GM18858 (cell line): ENCODE results near the gene PRXL2C.
"Not testable (repeated sequence)": the region's sequence is repeated elsewhere in the genome, so short reads cannot be mapped to it uniquely, and the experiment has no call there.

Experiments
- ATAC-seq: cut with Tn5 transposase; IDR thresholded peaks from one replicate; pipeline ENCODE4 v1.9.1; 2021; ENCODE audit not compliant: unreplicated experiment

PRXL2C gene

DNA sequence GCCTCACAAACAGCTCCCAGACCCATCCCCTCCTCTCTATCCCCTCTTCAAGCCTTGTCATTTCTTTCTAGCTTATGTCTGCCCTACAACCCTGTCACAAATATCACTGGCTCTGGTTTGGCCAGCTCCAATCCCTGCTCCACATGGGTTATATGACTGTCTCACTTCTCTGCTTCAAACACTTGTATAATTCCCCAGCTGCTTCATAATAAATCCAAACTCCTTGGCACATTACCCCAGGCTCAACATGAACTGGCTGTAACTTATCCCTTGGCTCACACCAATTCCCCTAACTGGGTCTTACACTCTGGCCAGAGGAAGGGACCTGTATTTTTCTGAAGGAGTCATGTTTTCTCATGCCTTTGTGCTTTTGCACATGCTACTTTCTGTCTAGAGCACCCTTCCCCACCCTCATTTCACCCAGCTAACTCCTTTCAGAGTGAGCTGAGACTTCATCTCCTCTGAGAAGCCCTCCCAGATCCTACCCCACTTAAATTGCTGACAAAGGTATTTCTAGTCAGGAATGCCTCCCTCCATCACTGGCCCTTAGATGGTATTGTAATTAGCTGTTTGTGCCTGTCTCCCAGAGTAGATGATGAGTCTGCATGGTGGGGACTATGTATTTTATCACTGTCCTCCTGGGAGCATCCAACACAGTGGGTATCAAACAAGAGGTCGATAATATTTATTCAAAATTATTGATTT lies 5.3 kb downstream of the PRXL2C start:
- no peak for ATAC-seq

DNA sequence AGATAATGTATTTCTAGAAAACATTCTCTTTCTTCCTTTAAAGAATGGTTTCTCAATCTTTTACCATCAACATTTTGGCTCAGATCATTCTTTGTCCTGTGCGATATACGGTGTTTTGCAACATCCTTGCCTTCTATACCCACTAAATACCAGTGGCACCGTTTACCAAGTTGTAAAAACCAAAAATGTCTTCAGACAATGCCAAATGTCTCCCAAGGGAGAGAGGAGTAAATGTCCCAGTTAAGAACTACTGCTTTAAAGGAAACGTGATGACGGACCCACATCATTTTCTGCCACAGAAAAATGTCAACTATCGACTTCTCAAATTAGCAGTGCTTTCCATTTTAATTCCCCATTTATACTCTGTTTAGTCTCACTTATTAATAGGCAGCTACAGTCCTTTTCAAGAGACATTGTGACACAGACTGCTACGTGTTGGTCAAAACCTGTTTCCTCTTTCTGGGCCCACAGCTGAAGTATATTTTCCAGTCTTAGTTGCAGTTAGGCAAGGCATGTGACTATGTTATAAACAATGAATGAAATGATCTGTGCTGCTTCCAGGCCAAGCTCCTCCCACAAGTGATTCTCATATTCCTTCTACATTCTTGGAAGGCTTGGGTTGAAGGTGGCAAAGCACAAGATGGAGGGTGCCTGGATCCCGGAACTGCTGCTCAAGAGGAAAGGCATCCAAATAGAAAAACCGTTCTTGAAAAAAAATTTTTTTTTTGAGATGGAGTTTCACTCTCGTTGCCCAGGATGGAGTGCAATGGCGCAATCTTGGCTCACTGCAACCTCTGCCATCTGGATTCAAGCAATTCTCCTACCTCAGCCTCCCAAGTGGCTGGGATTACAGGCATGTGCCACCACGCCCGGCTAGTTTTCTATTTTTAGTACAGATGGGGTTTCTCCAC lies 8.8 kb downstream of the PRXL2C start:
- ATAC-seq = no peak

DNA sequence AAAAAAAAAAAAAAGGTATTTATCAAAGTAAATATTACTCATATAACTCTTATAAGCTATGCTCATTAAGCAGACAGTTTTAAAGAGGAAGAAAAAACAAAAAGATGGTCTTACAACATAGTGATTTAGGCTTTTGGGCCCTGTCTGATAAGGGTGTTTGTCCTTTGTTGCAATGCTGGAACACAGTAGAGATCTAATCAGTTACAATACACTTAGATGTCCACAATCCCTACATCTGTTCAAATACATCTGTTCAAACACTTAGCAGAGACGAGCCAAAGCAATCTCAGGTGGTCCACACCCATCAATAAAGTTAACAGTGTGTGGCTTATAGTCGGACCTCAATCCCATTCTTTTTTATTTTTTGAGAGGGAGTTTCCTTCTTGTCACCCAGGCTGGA lies 11.0 kb downstream of the PRXL2C start:
- no peak for ATAC-seq

DNA sequence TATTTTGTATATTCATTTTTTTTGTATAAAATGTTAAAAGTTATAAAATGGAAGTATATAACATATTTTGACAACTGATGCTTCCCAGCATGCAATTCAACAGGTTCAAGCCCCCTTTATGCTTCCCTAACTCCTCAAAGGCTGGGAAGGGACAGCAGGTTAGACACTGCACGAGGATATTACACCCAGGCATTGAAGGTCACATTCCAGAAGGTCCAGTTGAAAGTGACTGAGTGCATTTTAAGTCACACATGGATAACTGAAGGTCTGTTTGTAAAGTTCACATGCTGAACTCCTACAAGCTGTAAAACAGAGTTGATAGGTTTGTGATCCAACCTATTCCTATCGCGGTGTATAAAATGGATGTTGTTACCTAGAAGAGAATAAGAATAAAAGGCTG lies 13.6 kb downstream of the PRXL2C start:
- ATAC-seq = no peak

DNA sequence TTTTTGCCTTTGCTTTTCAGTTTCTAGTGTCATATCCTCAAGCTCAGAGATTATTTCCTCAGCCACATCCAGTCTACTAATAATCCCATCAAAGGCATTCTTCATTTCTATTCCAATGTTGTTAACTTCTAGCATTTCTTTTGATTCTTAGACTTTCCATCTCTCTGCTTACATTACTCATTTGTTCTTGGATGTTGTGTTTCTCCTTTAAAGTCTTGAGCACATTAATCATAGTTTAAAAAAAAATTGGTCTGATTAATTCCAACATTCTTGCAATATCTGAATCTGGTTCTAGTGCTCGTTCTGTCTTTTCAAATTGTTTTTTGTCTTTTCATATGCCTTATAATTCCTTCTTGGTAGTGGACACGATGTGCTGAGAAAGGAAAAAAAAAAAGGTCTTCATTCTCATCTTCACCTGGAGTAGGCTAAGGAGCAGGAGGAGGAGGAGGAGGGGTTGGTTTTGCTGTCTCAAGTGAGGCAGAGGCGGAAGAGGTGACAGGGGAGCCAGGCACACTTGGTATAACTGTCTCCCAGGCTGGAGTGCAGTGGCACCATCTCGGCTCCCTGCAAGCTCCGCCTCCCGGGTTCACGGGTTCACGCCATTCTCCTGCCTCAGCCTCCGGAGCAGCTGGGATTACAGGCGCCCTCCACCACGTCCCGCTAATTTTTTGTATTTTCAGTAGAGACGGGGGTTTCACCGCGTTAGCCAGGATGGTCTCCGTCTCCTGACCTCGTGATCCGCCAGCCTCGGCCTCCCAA lies 16.3 kb downstream of the PRXL2C start:
- ATAC-seq = no peak

- no peak for ATAC-seq
These were observed 18.7 kb downstream of the PRXL2C start for GRCh38 chr9:96636368-96636767.

GRCh38 chr9:96633579-96633978 lies 21.5 kb downstream of the PRXL2C start:
- not testable (repeated sequence) for ATAC-seq

GRCh38 chr9:96626912-96627311 lies 28.2 kb downstream of the PRXL2C start:
- no peak for ATAC-seq

- ATAC-seq = no peak
These were observed 33.5 kb downstream of the PRXL2C start for GRCh38 chr9:96621618-96622017.

- no peak for ATAC-seq
These were observed 34.3 kb downstream of the PRXL2C start for GRCh38 chr9:96620832-96621269.

DNA sequence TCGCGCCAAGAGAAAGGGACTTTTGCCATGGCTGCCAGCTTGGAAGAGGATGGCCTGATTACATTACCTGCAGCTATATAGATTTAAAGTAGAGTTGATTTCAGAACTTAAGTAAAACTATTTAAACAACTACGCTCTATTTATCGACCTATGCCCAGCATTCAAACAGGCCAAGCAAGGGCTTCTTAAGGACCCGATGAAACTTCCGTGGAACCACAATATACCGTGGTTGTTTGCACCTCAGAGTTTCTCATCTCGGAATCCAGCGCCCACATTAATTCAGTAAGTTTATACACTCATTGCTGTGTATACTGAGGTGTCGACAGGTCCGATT lies 35.0 kb downstream of the PRXL2C start:
- ATAC-seq = no peak

GRCh38 chr9:96619491-96620180 lies 35.5 kb downstream of the PRXL2C start, which contains the start of gene CDC14B:
TSS of gene CDC14B (minus strand) at chr9:96619843. CDS start at chr9:96619378, 465 bp downstream.
- no peak for ATAC-seq

DNA sequence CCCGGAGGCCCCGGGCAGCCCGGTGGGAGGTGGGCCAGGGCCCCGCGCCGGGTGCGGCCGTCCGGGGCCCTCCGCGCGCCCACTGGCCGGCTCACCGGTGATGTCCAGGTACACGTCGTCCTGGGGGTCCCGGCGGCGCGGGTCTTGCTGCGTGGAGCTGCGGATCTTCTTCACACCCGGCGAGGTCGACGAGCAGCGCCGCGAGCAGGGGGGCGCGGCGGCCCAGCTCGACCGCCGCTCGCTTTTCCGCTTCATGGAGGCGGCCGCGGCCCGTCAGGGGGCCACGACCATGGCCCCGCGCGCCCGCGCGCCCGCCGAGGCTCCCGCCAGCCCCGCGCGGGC lies 36.0 kb downstream of the PRXL2C start:
- ATAC-seq = no peak

- no peak for ATAC-seq
These were observed 36.7 kb downstream of the PRXL2C start for GRCh38 chr9:96618209-96619123.

GRCh38 chr9:96617439-96618185 lies 37.5 kb downstream of the PRXL2C start:
- ATAC-seq = no peak

- ATAC-seq = no peak
These were observed 38.2 kb downstream of the PRXL2C start for GRCh38 chr9:96616817-96617438.

DNA sequence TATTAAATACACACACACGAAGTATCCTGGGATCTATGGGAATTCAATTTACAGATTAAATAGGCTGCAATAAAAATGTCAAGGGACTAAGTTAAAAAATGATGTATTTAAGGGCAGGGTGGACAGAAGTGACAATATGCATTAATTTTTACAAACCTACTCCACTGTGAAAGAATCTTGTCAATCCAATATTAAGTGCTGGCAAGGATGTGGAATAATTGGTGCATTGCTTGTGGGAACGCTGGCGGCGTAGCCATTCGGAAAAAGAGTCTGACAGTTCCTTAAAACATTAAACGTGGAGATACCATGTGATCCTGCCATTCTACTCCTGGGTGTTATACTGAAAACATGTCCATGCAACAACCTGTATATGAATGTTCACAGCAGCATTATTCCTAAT lies 39.7 kb downstream of the PRXL2C start:
- no peak for ATAC-seq

DNA sequence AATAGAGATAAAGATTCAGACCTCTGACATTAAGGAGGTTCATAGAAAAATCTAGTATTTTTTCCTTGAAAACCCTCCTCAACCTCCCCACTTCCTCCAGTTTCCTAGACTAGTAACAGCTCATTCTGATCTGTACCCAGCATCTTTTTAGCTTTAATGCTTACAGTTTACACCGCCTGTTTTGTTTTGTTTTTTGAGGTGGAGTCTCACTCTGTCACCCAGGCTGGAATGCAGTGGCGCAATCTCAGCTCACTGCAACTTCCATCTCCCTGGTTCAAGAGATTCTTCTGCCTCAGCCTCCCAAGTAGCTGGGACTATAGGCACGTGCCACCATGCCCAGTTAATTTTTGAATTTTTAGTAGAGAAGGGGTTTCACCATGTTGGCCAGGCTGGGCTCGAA lies 40.5 kb downstream of the PRXL2C start:
- ATAC-seq = not testable (repeated sequence)
